ENCODE measurements around the gene EPC1. TPM values are rescaled to one million over a fixed set of nuclear protein-coding genes. Genes with fewer than 3 reads are reported as not detected.

EPC1 gene
- total and polyA plus RNA-seq, 9 of the 15 experiments (the other 6 are each of a cell fraction or from before 2014, with no cell fraction given) = 7.0 to 43.6 (median 16.1) TPM

GRCh38 chr10:32378363-32379317, 31.7 kb upstream of the EPC1 start (continued):
- TF ChIP-seq RBM39 (optimal IDR thresholded peaks at IDR 0.05; ENCODE audit: low read depth, low read length) (peak; percentile 74), NKRF (IDR thresholded peaks at IDR 0.05; ENCODE audit: borderline replicate concordance) (0 out of 2 replicates have a peak, but pooled peaks have one; percentile 26), NRF1 (conservative IDR thresholded peaks at IDR 0.05 in 1 of 2, IDR thresholded peaks at IDR 0.05 in 1 of 2) (peak in 1 of 2 experiments; percentile 40; a peak in 3 of 4 replicates), PKNOX1 (IDR thresholded peaks at IDR 0.05) (peak; percentile 23; the same call in 1 of the 2 replicates), HCFC1 (IDR thresholded peaks at IDR 0.05; ENCODE audit: low read depth, low read length) (no peak), ETS1 (conservative IDR thresholded peaks at IDR 0.05; ENCODE audit: control insufficient read depth, low read depth, low read length) (no peak), XRCC3 (IDR thresholded peaks at IDR 0.05) (no peak), TAF7 (tag; IDR thresholded peaks at IDR 0.05) (peak; percentile 50; the same call in 1 of the 2 replicates), MAFK (IDR thresholded peaks at IDR 0.05; ENCODE audit: low read length) (peak; percentile 26; the same call in 1 of the 2 replicates), ZNF316 (IDR thresholded peaks at IDR 0.05) (peak; percentile 31), ZBTB40 (IDR thresholded peaks at IDR 0.05) (peak; percentile 26; the same call in 1 of the 2 replicates), ZBTB40 (CRISPR knock-in tag; IDR thresholded peaks at IDR 0.05) (no peak), KDM4B (IDR thresholded peaks at IDR 0.05; ENCODE audit: borderline replicate concordance in 2 of 2, low read depth in 1 of 2) (no peak; a peak in 1 of 4 replicates)

Data from K562 (cell line).